Measurements from ENCODE around the gene CRTC1. TPM values are rescaled to one million over a fixed set of nuclear protein-coding genes. Genes with fewer than 3 reads are reported as not detected.
"Not testable (repeated sequence)": the region's sequence is repeated elsewhere in the genome, so short reads cannot be mapped to it uniquely, and the experiment has no call there.

Gene CRTC1
- total and polyA plus RNA-seq, 9 of the 15 experiments (the other 6 are each of a cell fraction or from before 2014, with no cell fraction given), result 0.25 to 3.8 (median 1.2) TPM; not detected in 2

DNA sequence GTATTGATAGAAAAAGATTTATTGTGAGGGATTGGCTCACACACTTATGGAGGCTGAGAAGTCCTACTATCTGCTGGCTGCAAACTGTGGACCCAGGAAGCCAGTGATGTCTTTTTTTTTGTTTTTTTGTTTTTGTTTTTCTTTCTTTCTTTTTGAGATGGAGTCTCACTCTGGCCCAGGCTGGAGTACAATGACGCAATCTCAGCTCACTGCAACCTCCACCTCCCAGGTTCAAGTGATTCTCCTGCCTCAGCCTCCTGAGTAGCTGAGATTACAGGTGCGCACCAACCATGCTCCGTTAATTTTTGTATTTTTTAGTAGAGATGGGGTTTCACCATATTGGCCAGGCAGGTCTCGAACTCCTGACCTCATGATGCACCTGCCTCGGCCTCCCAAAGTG is 128.2 kb downstream of the CRTC1 start:
- 21% methylated on average over 5 of the region's 5 CpGs for WGBS (ENCODE audit: insufficient coverage, low coverage, missing lambda C conversion rate)
- intact Hi-C loops (cut with micrococcal nuclease); H3K4me2 ChIP-seq (ENCODE audit: insufficient read depth, low read length); H4K20me1 ChIP-seq (replicated peaks; ENCODE audit: control insufficient read depth, insufficient read depth, low read length); in situ Hi-C loops (cut with MboI); H3K9me1 ChIP-seq (ENCODE audit: control insufficient read depth, insufficient read depth, low read length); H3K79me2 ChIP-seq (ENCODE audit: control insufficient read depth, insufficient read depth, low read length); H3K4me1 ChIP-seq (replicated peaks in 1 of 2; ENCODE audit: control insufficient read depth in 2 of 2, insufficient read depth in 2 of 2, low read length in 2 of 2); H3K36me3 ChIP-seq (ENCODE audit: control insufficient read depth, insufficient read depth, low read length); ATAC-seq; CTCF ChIA-PET (ENCODE audit: low intra/inter-chr PET ratio); H3K27ac ChIP-seq (ENCODE audit: extremely low read depth, low read depth, low read length); H3K9me3 ChIP-seq (replicated peaks; ENCODE audit: control insufficient read depth, insufficient read depth, low read depth, low read length); H3K4me3 ChIP-seq; FAIRE-seq; H2AFZ ChIP-seq (ENCODE audit: low read depth, low read length); H3K9ac ChIP-seq (ENCODE audit: insufficient read depth in 1 of 2, low read depth in 2 of 2, low read length in 2 of 2); DNase-seq (ENCODE audit: extremely low read depth in 1 of 4, low spot score in 3 of 4); BruUV-seq (replicated peaks): not testable (repeated sequence)
- peak; percentile 38; the same call in 1 of the 2 replicates for TF ChIP-seq CEBPB (tag; IDR thresholded peaks at IDR 0.05)
- TF ChIP-seq, protein P1, sequence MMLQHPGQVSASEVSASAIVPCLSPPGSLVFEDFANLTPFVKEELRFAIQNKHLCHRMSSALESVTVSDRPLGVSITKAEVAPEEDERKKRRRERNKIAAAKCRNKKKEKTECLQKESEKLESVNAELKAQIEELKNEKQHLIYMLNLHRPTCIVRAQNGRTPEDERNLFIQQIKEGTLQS (IDR thresholded peaks at IDR 0.05), result peak; percentile 57
- TF ChIP-seq, protein P1 (CRISPR knock-in tag; conservative IDR thresholded peaks at IDR 0.05), result not testable (repeated sequence)
- TF ChIP-seq, protein P2, sequence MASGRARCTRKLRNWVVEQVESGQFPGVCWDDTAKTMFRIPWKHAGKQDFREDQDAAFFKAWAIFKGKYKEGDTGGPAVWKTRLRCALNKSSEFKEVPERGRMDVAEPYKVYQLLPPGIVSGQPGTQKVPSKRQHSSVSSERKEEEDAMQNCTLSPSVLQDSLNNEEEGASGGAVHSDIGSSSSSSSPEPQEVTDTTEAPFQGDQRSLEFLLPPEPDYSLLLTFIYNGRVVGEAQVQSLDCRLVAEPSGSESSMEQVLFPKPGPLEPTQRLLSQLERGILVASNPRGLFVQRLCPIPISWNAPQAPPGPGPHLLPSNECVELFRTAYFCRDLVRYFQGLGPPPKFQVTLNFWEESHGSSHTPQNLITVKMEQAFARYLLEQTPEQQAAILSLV (tag; IDR thresholded peaks at IDR 0.05), result 0 out of 2 replicates have a peak, but pooled peaks have one; percentile 33
- POLR2A ChIA-PET, result interaction anchor here (0.7 to 1.2 kb wide), 4 partner anchors 24 to 665 kb away, joined by 3 to 4 read pairs (median 3); no protein-coding TSS in a partner anchor
- peaks cover 43 to 69% of the 10 kb centered on the region in 2 experiments for H3K27me3 ChIP-seq (ENCODE audit: control insufficient read depth in 2 of 2, insufficient read depth in 2 of 2, low read length in 2 of 2)

Measured in K562 (cell line).